Keratinocyte (primary cell): Measurements from ENCODE around the gene ETV3. TPM values are rescaled to one million over a fixed set of nuclear protein-coding genes. Genes with fewer than 3 reads are reported as not detected.

Source experiments
- DNase-seq: peaks from one replicate; pipeline ENCODE4 v3.0.0-alpha.2; 2011; ENCODE audit warnings: low read depth, missing footprints, low spot score
- FAIRE-seq: peaks from 2 replicates; lab custom pipeline; 2011; peaks lifted over from hg19 to GRCh38; lab: Jason Lieb, UNC
- H2AFZ ChIP-seq: 2 replicates; pipeline ENCODE4 v1.6.0; 2012; ENCODE audit warnings: low read length, control low read depth, inconsistent platforms; ENCODE audit not compliant: control insufficient read depth
- H3K27ac ChIP-seq: 2 replicates; pipeline ENCODE4 v1.5.1; 2011; ENCODE audit warnings: low read length; ENCODE audit not compliant: control insufficient read depth, insufficient read depth
- H3K27me3 ChIP-seq: 3 replicates; pipeline ENCODE4 v1.6.0; 2011; ENCODE audit warnings: low read length; ENCODE audit not compliant: control insufficient read depth, insufficient read depth; ENCODE audit errors: extremely low read depth
- H3K36me3 ChIP-seq, 2 experiments: 2 replicates in 1 of 2; 3 replicates in 1 of 2; pipeline ENCODE4 v1.5.1; 2011; ENCODE audit warnings: low read length in 2 of 2, mild to moderate bottlenecking in 1 of 2; ENCODE audit not compliant: control insufficient read depth in 2 of 2, insufficient read depth in 2 of 2; ENCODE audit errors: extremely low read depth in 1 of 2
- H3K4me1 ChIP-seq: 3 replicates; pipeline ENCODE4 v1.5.1; 2011; ENCODE audit warnings: low read length; ENCODE audit not compliant: control insufficient read depth, insufficient read depth; ENCODE audit errors: extremely low read depth
- H3K4me2 ChIP-seq: 3 replicates; pipeline ENCODE4 v1.6.0; 2011; ENCODE audit warnings: low read depth, low read length; ENCODE audit not compliant: control insufficient read depth, insufficient read depth; ENCODE audit errors: extremely low read depth
- H3K4me3 ChIP-seq, 3 experiments: fragments of 200-600 bp in 1 of 3; sonication (generic) in 1 of 3; 2 replicates in 2 of 3; 3 replicates in 1 of 3; pipeline ENCODE4 v1.5.1; 2011 to 2016; ENCODE audit warnings: low read length in 3 of 3, mild to moderate bottlenecking in 3 of 3, control low read depth in 2 of 3, inconsistent platforms in 1 of 3, low read depth in 1 of 3, mixed read lengths in 1 of 3, mixed run types in 1 of 3, moderate library complexity in 1 of 3; ENCODE audit not compliant: control insufficient read depth in 2 of 3, insufficient read depth in 2 of 3; ENCODE audit errors: extremely low read depth in 1 of 3
- H3K79me2 ChIP-seq: 2 replicates; pipeline ENCODE4 v1.6.0; 2012; ENCODE audit warnings: low read length; ENCODE audit not compliant: control insufficient read depth, insufficient read depth
- H3K9ac ChIP-seq: 3 replicates; pipeline ENCODE4 v1.6.0; 2011; ENCODE audit warnings: low read length; ENCODE audit not compliant: control insufficient read depth, insufficient read depth; ENCODE audit errors: extremely low read depth
- H3K9me1 ChIP-seq: 3 replicates; pipeline ENCODE4 v1.6.0; 2011; ENCODE audit warnings: low read length; ENCODE audit not compliant: control insufficient read depth, insufficient read depth; ENCODE audit errors: extremely low read depth
- H3K9me3 ChIP-seq: 2 replicates; pipeline ENCODE4 v1.5.1; 2012; ENCODE audit warnings: low read depth, low read length; ENCODE audit not compliant: control insufficient read depth
- H4K20me1 ChIP-seq: 3 replicates; pipeline ENCODE4 v1.6.0; 2011; ENCODE audit warnings: low read length; ENCODE audit not compliant: control insufficient read depth, insufficient read depth; ENCODE audit errors: extremely low read depth
- EZH2 ChIP-seq: IDR thresholded peaks from one replicate; pipeline ENCODE4 v1.6.1; 2012; ENCODE audit warnings: inconsistent platforms, mild to moderate bottlenecking, low read length, moderate library complexity
- dilution Hi-C: fragments of 300-500 bp; cut with MboI; formaldehyde crosslinking; loops from one replicate; pipeline ENCODE4 v1.7.0; 2020; ENCODE audit warnings: low sequenced_read_pairs; ENCODE audit not compliant: extremely low pct_ligation_motif_present
- polyA plus RNA-seq, 5 experiments: library from polyadenylated mRNA; depleted of rRNA in 3 of 5; stranded (reverse) in 3 of 5; stranded (forward) in 1 of 5; unstranded in 1 of 5; fragments of >200 nt; gene quantifications; 1 replicate in 1 of 5; 2 replicates in 3 of 5; 3 replicates in 1 of 5; pipeline versions ENCODE4 v1.2.1 to v1.2.3, GENCODE V29; 2011 to 2012; ENCODE audit warnings: missing spikeins in 2 of 5, low read depth in 1 of 5, low replicate concordance in 1 of 5
- TF ChIP-seq, protein P1 (sequence below), 3 experiments: IDR thresholded peaks in 1 of 3; conservative IDR thresholded peaks in 1 of 3; optimal IDR thresholded peaks in 1 of 3; 2 replicates in 2 of 3; 3 replicates in 1 of 3; pipeline versions ENCODE3 to v1.5.1; 2011; ENCODE audit warnings: low read length in 3 of 3, mild to moderate bottlenecking in 3 of 3, moderate library complexity in 2 of 3, control low read depth in 1 of 3, inconsistent platforms in 1 of 3; ENCODE audit not compliant: insufficient read depth in 2 of 3; ENCODE audit errors: extremely low read depth in 1 of 3

The ETV3 gene
- polyA plus RNA-seq, 1 donor (not counting 4 experiments of a cell fraction or from before 2014, with no cell fraction given): 22.3 TPM

DNA sequence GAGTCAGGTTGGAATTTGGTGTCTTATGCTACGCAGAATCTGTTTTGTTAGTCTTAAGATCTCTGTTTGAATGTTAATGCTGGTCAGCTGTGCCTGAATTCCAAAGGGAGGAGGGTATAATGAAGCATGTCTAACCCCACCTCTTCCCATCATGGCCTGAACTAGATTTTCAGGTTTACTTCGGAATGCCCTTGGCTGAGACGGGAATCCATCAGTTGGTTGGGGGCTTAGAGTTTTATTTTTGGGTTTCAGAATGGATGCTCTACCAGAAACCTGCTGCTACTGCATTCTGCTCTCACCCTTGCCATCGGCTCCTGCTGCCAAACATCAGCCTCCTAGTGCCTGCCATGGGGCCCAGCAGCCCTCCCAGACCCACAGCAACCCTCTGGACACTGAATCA lies 24.1 kb upstream of the ETV3 start:
- H3K4me3 ChIP-seq: no peak overlapping the region
- no peaks in the 10 kb centered on the region for H3K9me1 ChIP-seq
- no peaks in the 10 kb centered on the region for H3K79me2 ChIP-seq
- H3K27ac ChIP-seq: no peak overlapping the region
- H3K9ac ChIP-seq: no peak overlapping the region
- no peaks in the 10 kb centered on the region for H3K9me3 ChIP-seq
- H3K4me2 ChIP-seq: no peak overlapping the region
- DNase-seq (no peak), FAIRE-seq (no peak)
- TF ChIP-seq, protein P1, sequence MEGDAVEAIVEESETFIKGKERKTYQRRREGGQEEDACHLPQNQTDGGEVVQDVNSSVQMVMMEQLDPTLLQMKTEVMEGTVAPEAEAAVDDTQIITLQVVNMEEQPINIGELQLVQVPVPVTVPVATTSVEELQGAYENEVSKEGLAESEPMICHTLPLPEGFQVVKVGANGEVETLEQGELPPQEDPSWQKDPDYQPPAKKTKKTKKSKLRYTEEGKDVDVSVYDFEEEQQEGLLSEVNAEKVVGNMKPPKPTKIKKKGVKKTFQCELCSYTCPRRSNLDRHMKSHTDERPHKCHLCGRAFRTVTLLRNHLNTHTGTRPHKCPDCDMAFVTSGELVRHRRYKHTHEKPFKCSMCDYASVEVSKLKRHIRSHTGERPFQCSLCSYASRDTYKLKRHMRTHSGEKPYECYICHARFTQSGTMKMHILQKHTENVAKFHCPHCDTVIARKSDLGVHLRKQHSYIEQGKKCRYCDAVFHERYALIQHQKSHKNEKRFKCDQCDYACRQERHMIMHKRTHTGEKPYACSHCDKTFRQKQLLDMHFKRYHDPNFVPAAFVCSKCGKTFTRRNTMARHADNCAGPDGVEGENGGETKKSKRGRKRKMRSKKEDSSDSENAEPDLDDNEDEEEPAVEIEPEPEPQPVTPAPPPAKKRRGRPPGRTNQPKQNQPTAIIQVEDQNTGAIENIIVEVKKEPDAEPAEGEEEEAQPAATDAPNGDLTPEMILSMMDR (optimal IDR thresholded peaks at IDR 0.05 in 1 of 3, IDR thresholded peaks at IDR 0.05 in 1 of 3, conservative IDR thresholded peaks at IDR 0.05 in 1 of 3; ENCODE audit: extremely low read depth in 1 of 3, insufficient read depth in 2 of 3, low read length in 3 of 3): no peak
- no peak for TF ChIP-seq EZH2
- dilution Hi-C loops: no loop called here
- H3K27me3 ChIP-seq: peaks cover 7% of the 10 kb centered on the region
- no peaks in the 10 kb centered on the region for H3K36me3 ChIP-seq
- peaks cover 9% of the 10 kb centered on the region for H3K4me1 ChIP-seq
- no peaks in the 10 kb centered on the region for H4K20me1 ChIP-seq
- no peak overlapping the region for H2AFZ ChIP-seq

DNA sequence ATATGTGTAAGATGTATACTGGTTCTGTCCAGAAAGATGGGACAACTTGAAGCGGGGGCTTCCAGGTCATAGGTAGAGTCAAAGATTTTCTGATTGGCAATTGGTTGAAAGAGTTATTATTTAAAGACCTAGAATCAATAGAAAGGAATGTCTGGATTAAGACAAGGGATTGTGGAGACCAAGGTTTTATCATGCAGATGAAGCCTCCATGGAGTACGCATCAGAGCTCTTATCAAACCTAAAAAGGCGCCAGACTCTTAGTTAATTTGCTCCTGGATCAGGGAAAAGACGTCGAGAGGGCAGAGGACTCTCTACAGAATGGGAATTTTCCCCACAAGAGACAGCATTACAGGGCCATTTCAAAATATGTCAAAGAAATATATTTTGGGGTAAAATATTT lies 23.7 kb upstream of the ETV3 start:
- Histone ChIP-seq H3K79me2 (no peaks in the 10 kb centered on the region), H3K4me2 (no peak overlapping the region), H3K9me3 (no peaks in the 10 kb centered on the region), H3K4me3 (no peak overlapping the region), H3K27ac (no peak overlapping the region), H3K9ac (no peak overlapping the region), H3K4me1 (peaks cover 12% of the 10 kb centered on the region), H3K9me1 (no peaks in the 10 kb centered on the region), H4K20me1 (no peaks in the 10 kb centered on the region), H2AFZ (no peak overlapping the region), H3K27me3 (peaks cover 7% of the 10 kb centered on the region), H3K36me3 (no peaks in the 10 kb centered on the region)
- dilution Hi-C loops: no loop called here
- no peak for DNase-seq
- TF ChIP-seq EZH2: no peak
- TF ChIP-seq, protein P1 (optimal IDR thresholded peaks at IDR 0.05 in 1 of 3, IDR thresholded peaks at IDR 0.05 in 1 of 3, conservative IDR thresholded peaks at IDR 0.05 in 1 of 3; ENCODE audit: extremely low read depth in 1 of 3, insufficient read depth in 2 of 3, low read length in 3 of 3): no peak
- FAIRE-seq: no peak
